H1 (cell line): Measurements from ENCODE around the gene MYOM1. TPM values are rescaled to one million over a fixed set of nuclear protein-coding genes. Genes with fewer than 3 reads are reported as not detected.

Experiments used
- CTCF ChIA-PET: fragments of 300-600 bp; sonication (Branson Sonifier 250); formaldehyde crosslinking; loops from one replicate; lab custom pipeline; 2021; ENCODE audit not compliant: partially characterized antibody; lab: Charles Lee
- POLR2A ChIA-PET: fragments of 300-600 bp; sonication (Branson Sonifier 250); formaldehyde crosslinking; loops from one replicate; lab custom pipeline; 2021; ENCODE audit warnings: inconsistent platforms; ENCODE audit not compliant: partially characterized antibody; lab: Charles Lee
- DNase-seq, 2 experiments: peaks; one replicate each; pipeline versions ENCODE4 v3.0.0 to v3.0.0-alpha.2; 2010 to 2022; ENCODE audit warnings: low spot score in 2 of 2, low read depth in 1 of 2, mixed read lengths in 1 of 2
- FAIRE-seq: peaks from 2 replicates; lab custom pipeline; 2011; peaks lifted over from hg19 to GRCh38; lab: Jason Lieb, UNC
- H2AFZ ChIP-seq: 2 replicates; pipeline ENCODE4 v1.8.1; 2012; ENCODE audit warnings: low read length, inconsistent platforms
- H2AK5ac ChIP-seq: 2 replicates; pipeline ENCODE4 v1.6.1; 2013; ENCODE audit warnings: low read depth, low read length
- H2BK120ac ChIP-seq: replicated peaks from 2 replicates; pipeline ENCODE3; 2013; ENCODE audit warnings: low read depth, low read length, inconsistent platforms
- H2BK12ac ChIP-seq: 2 replicates; pipeline ENCODE4 v1.6.1; 2013; ENCODE audit warnings: low read depth, low read length
- H2BK15ac ChIP-seq: 2 replicates; pipeline ENCODE4 v1.6.1; 2013; ENCODE audit warnings: low read length
- H2BK20ac ChIP-seq: 2 replicates; pipeline ENCODE4 v1.6.1; 2013; ENCODE audit warnings: low read length
- H2BK5ac ChIP-seq: 2 replicates; pipeline ENCODE4 v1.6.1; 2013; ENCODE audit warnings: low read depth, low read length
- H3K14ac ChIP-seq: 2 replicates; pipeline ENCODE4 v1.6.1; 2013; ENCODE audit warnings: inconsistent platforms; ENCODE audit not compliant: insufficient read length
- H3K18ac ChIP-seq: 2 replicates; pipeline ENCODE4 v1.6.1; 2013; ENCODE audit warnings: low read length; ENCODE audit errors: extremely low read depth
- H3K23ac ChIP-seq: 2 replicates; pipeline ENCODE4 v1.6.1; 2013; ENCODE audit warnings: inconsistent platforms; ENCODE audit not compliant: insufficient read length
- H3K23me2 ChIP-seq: 2 replicates; pipeline ENCODE4 v1.6.1; 2013; ENCODE audit warnings: low read depth, low read length
- H3K27ac ChIP-seq: 2 replicates; pipeline ENCODE4 v1.6.1; 2011; ENCODE audit warnings: low read depth, low read length, inconsistent platforms
- H3K27me3 ChIP-seq, 4 experiments: replicated peaks in 1 of 4; 1 replicate in 1 of 4; 2 replicates in 3 of 4; pipeline versions ENCODE4 v1.6.1 to v1.8.1; 2011 to 2013; ENCODE audit warnings: low read length in 3 of 4, mild to moderate bottlenecking in 3 of 4, inconsistent platforms in 2 of 4, mixed read lengths in 2 of 4, moderate library complexity in 1 of 4; ENCODE audit not compliant: control insufficient read depth in 3 of 4, insufficient read depth in 3 of 4; ENCODE audit errors: extremely low read depth in 1 of 4
- H3K36me3 ChIP-seq, 4 experiments: 2 replicates each; pipeline versions ENCODE4 v1.6.1 to v1.8.1; 2011 to 2013; ENCODE audit warnings: mild to moderate bottlenecking in 4 of 4, low read length in 3 of 4, moderate library complexity in 2 of 4, control low read depth in 1 of 4, inconsistent platforms in 1 of 4; ENCODE audit not compliant: insufficient read depth in 4 of 4, control insufficient read depth in 2 of 4
- H3K4ac ChIP-seq: replicated peaks from 2 replicates; pipeline ENCODE3; 2013; ENCODE audit warnings: low read length, low read depth, mixed read lengths, inconsistent platforms; ENCODE audit not compliant: insufficient read length
- H3K4me1 ChIP-seq, 4 experiments: replicated peaks in 1 of 4; 1 replicate in 1 of 4; 2 replicates in 3 of 4; pipeline versions ENCODE4 v1.6.1 to v1.8.1; 2011 to 2013; ENCODE audit warnings: low read length in 3 of 4, inconsistent platforms in 2 of 4, mixed read lengths in 1 of 4; ENCODE audit not compliant: insufficient read depth in 4 of 4, control insufficient read depth in 3 of 4
- H3K4me2 ChIP-seq, 2 experiments: 2 replicates each; pipeline versions ENCODE4 v1.6.1 to v1.8.1; 2011 to 2013; ENCODE audit warnings: low read depth in 2 of 2, low read length in 2 of 2, control low read depth in 1 of 2, inconsistent platforms in 1 of 2, mild to moderate bottlenecking in 1 of 2; ENCODE audit not compliant: insufficient read depth in 1 of 2
- H3K4me3 ChIP-seq, 4 experiments: fragments of 200-600, 300-600 bp in 1 of 4; sonication (generic), shearing (Covaris generic), sonication (Bioruptor Twin) in 1 of 4; 2 replicates each; pipeline versions ENCODE4 v1.5.1 to v1.8.1; 2011 to 2016; ENCODE audit warnings: low read length in 4 of 4, low read depth in 3 of 4, control low read depth in 2 of 4, inconsistent platforms in 2 of 4, mild to moderate bottlenecking in 2 of 4, mixed read lengths in 1 of 4, moderate library complexity in 1 of 4; ENCODE audit not compliant: insufficient read depth in 2 of 4; ENCODE audit errors: extremely low read depth in 1 of 4
- H3K56ac ChIP-seq: replicated peaks from 2 replicates; pipeline ENCODE3; 2013; ENCODE audit warnings: low read depth, mild to moderate bottlenecking, mixed read lengths, low read length, inconsistent platforms; ENCODE audit not compliant: insufficient read length
- H3K79me1 ChIP-seq: 2 replicates; pipeline ENCODE4 v1.6.1; 2013; ENCODE audit warnings: low read depth, low read length, control low read depth
- H3K79me2 ChIP-seq, 2 experiments: 2 replicates each; pipeline versions ENCODE4 v1.6.1 to v1.8.1; 2012 to 2013; ENCODE audit warnings: low read length in 2 of 2, mild to moderate bottlenecking in 2 of 2, inconsistent platforms in 1 of 2; ENCODE audit not compliant: insufficient read depth in 2 of 2, control insufficient read depth in 1 of 2
- H3K9ac ChIP-seq, 4 experiments: replicated peaks in 1 of 4; 1 replicate in 1 of 4; 2 replicates in 3 of 4; pipeline versions ENCODE4 v1.6.1 to v1.8.1; 2011 to 2013; ENCODE audit warnings: low read depth in 3 of 4, low read length in 3 of 4, control low read depth in 2 of 4, mild to moderate bottlenecking in 2 of 4, moderate library complexity in 2 of 4, inconsistent platforms in 1 of 4; ENCODE audit errors: extremely low read depth in 1 of 4
- H3K9me3 ChIP-seq, 2 experiments: 2 replicates each; pipeline versions ENCODE4 v1.6.1 to v1.8.1; 2012 to 2013; ENCODE audit warnings: mild to moderate bottlenecking in 2 of 2, moderate library complexity in 2 of 2, control low read depth in 1 of 2, inconsistent platforms in 1 of 2, low read depth in 1 of 2, low read length in 1 of 2, mixed read lengths in 1 of 2; ENCODE audit not compliant: insufficient read depth in 2 of 2
- H4K20me1 ChIP-seq, 2 experiments: replicated peaks in 1 of 2; 2 replicates each; pipeline versions ENCODE3 to v1.8.1; 2011 to 2013; ENCODE audit warnings: inconsistent platforms in 2 of 2, low read length in 2 of 2, mild to moderate bottlenecking in 1 of 2; ENCODE audit not compliant: insufficient read depth in 2 of 2, control insufficient read depth in 1 of 2
- H4K5ac ChIP-seq: 2 replicates; pipeline ENCODE4 v1.6.1; 2013; ENCODE audit warnings: low read length, low read depth, mixed read lengths, inconsistent platforms; ENCODE audit not compliant: insufficient read length
- H4K8ac ChIP-seq: 2 replicates; pipeline ENCODE4 v1.8.0; 2013; ENCODE audit warnings: mild to moderate bottlenecking, moderate library complexity, low read length, inconsistent platforms; ENCODE audit not compliant: insufficient read depth; ENCODE audit errors: extremely low read depth
- H4K91ac ChIP-seq: replicated peaks from 2 replicates; pipeline ENCODE3; 2013; ENCODE audit warnings: low read length, mixed read lengths, inconsistent platforms; ENCODE audit not compliant: insufficient read length
- ASH2L ChIP-seq: fragments of 200-600, 300-600 bp; sonication (generic); IDR thresholded peaks from one replicate; pipeline ENCODE4 v1.7.1; 2017; ENCODE audit warnings: low read length
- BRCA1 ChIP-seq: IDR thresholded peaks from 2 replicates; pipeline ENCODE4 v1.6.1; 2012; ENCODE audit warnings: low read depth, low read length, improper control_type of control experiment
- EGR1 ChIP-seq: IDR thresholded peaks from 2 replicates; pipeline ENCODE4 v1.6.1; 2011; ENCODE audit warnings: low read depth, low read length, borderline replicate concordance
- EZH2 ChIP-seq: fragments of 200-600 bp; sonication (generic); IDR thresholded peaks from 2 replicates; pipeline ENCODE4 v1.7.1; 2012; ENCODE audit warnings: low read depth, mild to moderate bottlenecking, moderate library complexity, low read length, inconsistent platforms; ENCODE audit not compliant: severe bottlenecking
- FOSL1 ChIP-seq: IDR thresholded peaks from 2 replicates; pipeline ENCODE4 v1.6.1; 2011; ENCODE audit warnings: mild to moderate bottlenecking, low read depth, low read length, moderate library complexity; ENCODE audit not compliant: insufficient read depth
- NANOG ChIP-seq: IDR thresholded peaks from 2 replicates; pipeline ENCODE4 v1.6.1; 2011; ENCODE audit warnings: low read length, low read depth, mild to moderate bottlenecking, inconsistent platforms; ENCODE audit not compliant: insufficient read depth, poor library complexity, severe bottlenecking
- NRF1 ChIP-seq: IDR thresholded peaks from 2 replicates; pipeline ENCODE4 v1.6.1; 2011; ENCODE audit warnings: mild to moderate bottlenecking, low read depth, low read length, improper control_type of control experiment
- POLR2AphosphoS5 ChIP-seq: IDR thresholded peaks from 2 replicates; pipeline ENCODE4 v1.6.1; 2011; ENCODE audit warnings: low read depth, low read length
- RAD21 ChIP-seq, 2 experiments: IDR thresholded peaks in 1 of 2; conservative IDR thresholded peaks in 1 of 2; 2 replicates each; pipeline ENCODE4 v1.6.1; 2011; ENCODE audit warnings: low read depth in 2 of 2, low read length in 2 of 2, improper control_type of control experiment in 1 of 2, inconsistent platforms in 1 of 2, mild to moderate bottlenecking in 1 of 2, moderate library complexity in 1 of 2
- SP1 ChIP-seq: IDR thresholded peaks from 2 replicates; pipeline ENCODE4 v1.6.1; 2011; ENCODE audit warnings: low read depth, low read length
- SP4 ChIP-seq: IDR thresholded peaks from 2 replicates; pipeline ENCODE4 v1.6.1; 2012; ENCODE audit warnings: low read length, inconsistent platforms
- SRF ChIP-seq: IDR thresholded peaks from 2 replicates; pipeline ENCODE4 v1.6.1; 2011; ENCODE audit warnings: mild to moderate bottlenecking, low read depth, low read length, moderate library complexity
- SUZ12 ChIP-seq: fragments of 200-600 bp; sonication (generic); IDR thresholded peaks from 2 replicates; pipeline ENCODE4 v1.6.1; 2012; ENCODE audit warnings: mild to moderate bottlenecking, inconsistent platforms, low read length, moderate library complexity, mixed read lengths
- TAF1 ChIP-seq: IDR thresholded peaks from 2 replicates; pipeline ENCODE4 v1.6.1; 2011; ENCODE audit warnings: mild to moderate bottlenecking, low read depth, low read length
- WGBS, 2 experiments: shearing (Covaris generic) in 1 of 2; methylation state at CpG; one replicate each; pipeline versions ENCODE4 v1.1.6 to v1.1.7; 2013 to 2015; ENCODE audit warnings: low lambda C conversion rate in 2 of 2, mixed read lengths in 2 of 2, inconsistent platforms in 1 of 2, low coverage in 1 of 2, missing lambda C conversion rate in 1 of 2; ENCODE audit not compliant: insufficient replicate concordance in 2 of 2, insufficient coverage in 1 of 2, insufficient read length in 1 of 2; ENCODE audit errors: extremely low coverage in 1 of 2, missing lambda C conversion rate in 1 of 2; 5-methylcytosine and 5-hydroxymethylcytosine counted together
- polyA plus RNA-seq, 7 experiments: library from polyadenylated mRNA; depleted of rRNA in 3 of 7; stranded (reverse) in 5 of 7; unstranded in 2 of 7; fragments of >200 nt in 5 of 7; fragments of 200-250 nt in 2 of 7; gene quantifications; 1 replicate in 5 of 7; 2 replicates in 1 of 7; 4 replicates in 1 of 7; pipeline versions ENCODE4 v1.2.1 to v1.2.3, GENCODE V29; 2011 to 2013; ENCODE audit warnings: missing spikeins in 2 of 7, mixed read lengths in 2 of 7
- total RNA-seq: library from RNA; stranded (reverse); fragmentation: NEBNext Ultra II Directional; extraction: Animal tissue kit (Norgen Biotek cat#: 25700); gene quantifications from 2 replicates; pipeline ENCODE4 v1.2.1, GENCODE V29; 2021

MYOM1 gene
- total and polyA plus RNA-seq, 2 of the 8 experiments (the other 6 are each of a cell fraction or from before 2014, with no cell fraction given), result 0.06 to 0.32 TPM

DNA sequence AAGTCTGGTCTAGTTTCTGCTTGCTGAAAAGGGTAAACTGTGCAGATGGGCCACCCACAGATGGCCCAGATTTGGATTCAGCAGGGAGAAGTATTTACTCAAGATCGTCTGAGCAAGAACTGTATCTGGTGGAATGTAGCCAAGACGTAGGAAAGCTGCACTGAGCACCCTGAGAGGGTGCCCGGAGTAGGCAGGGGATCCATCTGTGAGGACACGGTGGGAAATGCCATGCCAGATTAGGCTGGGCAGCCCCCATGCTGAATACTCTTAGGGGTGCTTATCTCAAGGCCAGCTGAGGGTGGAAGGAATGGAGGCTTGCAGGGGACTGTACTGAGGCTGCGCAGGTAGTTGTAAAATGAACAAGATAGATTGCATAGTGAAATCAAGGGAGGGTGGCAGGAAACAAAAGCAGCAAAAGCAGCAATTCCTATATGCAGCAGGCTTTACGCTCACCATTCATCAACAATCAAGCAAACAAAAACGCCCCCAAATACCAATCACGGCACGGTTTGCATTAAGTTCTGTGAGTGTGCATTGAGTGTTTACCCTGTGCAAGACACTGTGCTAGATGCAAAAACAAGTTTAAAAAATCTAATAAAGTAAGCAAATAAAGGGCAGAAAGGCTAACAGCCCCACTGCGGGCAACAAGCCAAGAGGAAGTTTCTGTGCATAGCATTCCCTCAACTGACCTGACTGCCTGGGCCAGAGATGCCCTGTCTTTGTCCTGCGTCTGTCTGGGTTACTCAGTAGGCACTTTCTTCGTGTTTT is 174.7 kb downstream of the MYOM1 start:
- Histone ChIP-seq H3K23me2 (no peaks in the 10 kb centered on the region), H2BK5ac (no peak overlapping the region), H3K4me3 (no peak overlapping the region), H2BK12ac (no peak overlapping the region), H3K14ac (no peak overlapping the region), H2AK5ac (no peak overlapping the region), H4K8ac (no peak overlapping the region), H2AFZ (no peak overlapping the region), H2BK15ac (no peak overlapping the region), H3K9ac (no peak overlapping the region), H3K56ac (no peak overlapping the region), H4K5ac (no peak overlapping the region), H2BK20ac (no peak overlapping the region), H3K4ac (no peak overlapping the region), H3K4me1 (no peaks in the 10 kb centered on the region), H4K20me1 (no peaks in the 10 kb centered on the region), H3K23ac (no peak overlapping the region), H3K4me2 (no peak overlapping the region), H3K27ac (no peak overlapping the region), H3K9me3 (no peaks in the 10 kb centered on the region), H3K36me3 (no peaks in the 10 kb centered on the region), H3K27me3 (no peaks in the 10 kb centered on the region), H2BK120ac (no peak overlapping the region), H4K91ac (no peak overlapping the region), H3K79me1 (no peaks in the 10 kb centered on the region), H3K79me2 (no peaks in the 10 kb centered on the region), H3K18ac (no peak overlapping the region)
- DNase-seq (no peak), FAIRE-seq (no peak)
- ChIA-PET POLR2A (no interaction called here), CTCF (interaction anchor here (0.6 to 2.1 kb wide), 3 partner anchors 18 to 106 kb away, joined by 3 to 8 read pairs (median 5); no protein-coding TSS in a partner anchor)
- 84% methylated on average over 12 of the region's 12 CpGs; no CpG with 5 or more reads in 1 of the 2 experiments for WGBS, 2 experiments
- TF ChIP-seq TAF1 (no peak), RAD21 (IDR thresholded peaks at IDR 0.05 in 1 of 2, conservative IDR thresholded peaks at IDR 0.05 in 1 of 2; ENCODE audit: low read depth in 2 of 2, low read length in 2 of 2) (no peak), EGR1 (no peak), SUZ12 (no peak), SP1 (no peak), NRF1 (no peak), EZH2 (no peak), NANOG (no peak), POLR2AphosphoS5 (no peak), FOSL1 (no peak), SP4 (no peak), SRF (no peak), BRCA1 (no peak), ASH2L (no peak)
